Liver (tissue), 9 donors: Measurements from ENCODE around the gene ZNF782. TPM values are rescaled to one million over a fixed set of nuclear protein-coding genes. Genes with fewer than 3 reads are reported as not detected.

ENCODE experiments used
- DNase-seq: peaks from one replicate; pipeline ENCODE4 v3.0.0-alpha.2; 2017; ENCODE audit warnings: low spot score
- H3K27ac ChIP-seq, 2 donors: one replicate each; pipeline ENCODE4 v1.7.0; 2013; ENCODE audit warnings: inconsistent platforms in 2 of 2, low read length in 2 of 2, control low read depth in 1 of 2, low read depth in 1 of 2, mild to moderate bottlenecking in 1 of 2
- H3K27me3 ChIP-seq, 4 donors: one replicate each; pipeline versions ENCODE4 v1.6.1 to v1.7.0; 2013; ENCODE audit warnings: low read length in 3 of 4, inconsistent platforms in 1 of 4, mild to moderate bottlenecking in 1 of 4, moderate library complexity in 1 of 4; ENCODE audit not compliant: control insufficient read depth in 4 of 4, insufficient read depth in 4 of 4
- H3K36me3 ChIP-seq, 4 donors: one replicate each; pipeline versions ENCODE4 v1.6.1 to v1.7.0; 2013; ENCODE audit warnings: low read length in 3 of 4, mild to moderate bottlenecking in 3 of 4, low read depth in 1 of 4, moderate library complexity in 1 of 4; ENCODE audit not compliant: control insufficient read depth in 4 of 4, insufficient read depth in 3 of 4
- H3K4me1 ChIP-seq, 4 donors: one replicate each; pipeline versions ENCODE4 v1.6.1 to v1.7.0; 2013; ENCODE audit warnings: low read length in 3 of 4, mild to moderate bottlenecking in 3 of 4, moderate library complexity in 1 of 4; ENCODE audit not compliant: control insufficient read depth in 4 of 4, insufficient read depth in 4 of 4
- H3K4me3 ChIP-seq, 3 donors: one replicate each; pipeline versions ENCODE4 v1.6.1 to v1.7.0; 2013; ENCODE audit warnings: low read length in 3 of 3, control low read depth in 1 of 3, low read depth in 1 of 3, mild to moderate bottlenecking in 1 of 3
- H3K9ac ChIP-seq, 2 donors: one replicate each; pipeline ENCODE4 v1.7.0; 2013; ENCODE audit warnings: low read length in 2 of 2, mild to moderate bottlenecking in 2 of 2, moderate library complexity in 2 of 2, control low read depth in 1 of 2, low read depth in 1 of 2
- H3K9me3 ChIP-seq, 4 donors: one replicate each; pipeline versions ENCODE4 v1.6.1 to v1.7.0; 2013; ENCODE audit warnings: low read length in 3 of 4; ENCODE audit not compliant: control insufficient read depth in 4 of 4
- EGR1 ChIP-seq, 2 donors: IDR thresholded peaks; 2 replicates each; pipeline ENCODE4 v1.6.1; 2016 to 2018; ENCODE audit warnings: antibody characterized with exemption in 2 of 2, low read depth in 2 of 2
- FOXA1 ChIP-seq: IDR thresholded peaks from 2 replicates; pipeline ENCODE4 v1.6.1; 2016; ENCODE audit warnings: antibody characterized with exemption
- FOXA2 ChIP-seq: IDR thresholded peaks from 2 replicates; pipeline ENCODE4 v1.6.1; 2016; ENCODE audit warnings: antibody characterized with exemption
- GABPA ChIP-seq, 2 donors: IDR thresholded peaks in 1 of 2; conservative IDR thresholded peaks in 1 of 2; 2 replicates each; pipeline ENCODE4 v1.6.1; 2016; ENCODE audit warnings: antibody characterized with exemption in 2 of 2, mild to moderate bottlenecking in 1 of 2, moderate library complexity in 1 of 2
- HNF4A ChIP-seq, 2 donors: conservative IDR thresholded peaks; 2 replicates each; pipeline ENCODE4 v1.6.1; 2016; ENCODE audit warnings: antibody characterized with exemption in 2 of 2, mild to moderate bottlenecking in 2 of 2
- HNF4G ChIP-seq: IDR thresholded peaks from 2 replicates; pipeline ENCODE4 v1.6.1; 2016; ENCODE audit warnings: antibody characterized with exemption
- JUND ChIP-seq, 2 donors: IDR thresholded peaks; 2 replicates each; pipeline ENCODE4 v1.6.1; 2016; ENCODE audit warnings: antibody characterized with exemption in 2 of 2
- RAD21 ChIP-seq, 2 donors: IDR thresholded peaks; 2 replicates each; pipeline ENCODE4 v1.6.1; 2016; ENCODE audit warnings: antibody characterized with exemption in 2 of 2, mild to moderate bottlenecking in 2 of 2
- RXRA ChIP-seq, 2 donors: IDR thresholded peaks; 2 replicates each; pipeline ENCODE4 v1.6.1; 2017 to 2018; ENCODE audit warnings: antibody characterized with exemption in 2 of 2, mild to moderate bottlenecking in 1 of 2
- SP1 ChIP-seq: IDR thresholded peaks from 2 replicates; pipeline ENCODE4 v1.6.1; 2018; ENCODE audit warnings: antibody characterized with exemption, mild to moderate bottlenecking
- TAF1 ChIP-seq: conservative IDR thresholded peaks from 2 replicates; pipeline ENCODE4 v1.6.1; 2016; ENCODE audit warnings: antibody characterized with exemption, mild to moderate bottlenecking
- YY1 ChIP-seq: IDR thresholded peaks from 2 replicates; pipeline ENCODE4 v1.6.1; 2016; ENCODE audit warnings: antibody characterized with exemption, mild to moderate bottlenecking
- WGBS: extraction: QIAGEN DNeasy Blood & Tissue Kit; methylation state at CpG from one replicate; pipeline ENCODE4 v1.1.7; 2013; 5-methylcytosine and 5-hydroxymethylcytosine counted together
- polyA plus RNA-seq, 2 donors: library from polyadenylated mRNA; stranded (reverse) in 1 of 2; unstranded in 1 of 2; fragments of 200-250 nt in 1 of 2; fragments of >200 nt in 1 of 2; fragmentation: Nextera tagmentation in 1 of 2; extraction: Ambion mirVana in 1 of 2; gene quantifications; one replicate each; pipeline versions ENCODE4 v1.2.1 to v1.2.3, GENCODE V29; 2013 to 2015
- total RNA-seq, 2 donors: library from RNA; depleted of rRNA; stranded (reverse); fragments of >200 nt; gene quantifications; one replicate each; pipeline ENCODE4 v1.2.3, GENCODE V29; 2014
- TF ChIP-seq, protein P1 (sequence below): IDR thresholded peaks from 2 replicates; pipeline ENCODE4 v1.6.1; 2016; ENCODE audit warnings: antibody characterized with exemption, mild to moderate bottlenecking
- TF ChIP-seq, protein P2 (sequence below): fragments of 150-350 bp; IDR thresholded peaks from 2 replicates; pipeline ENCODE4 v1.5.1; 2017; ENCODE audit warnings: improper control_type of control experiment, low read depth, low read length; ENCODE audit not compliant: missing input control
- TF ChIP-seq, protein P3 (sequence below): IDR thresholded peaks from 2 replicates; pipeline ENCODE4 v1.6.1; 2016; ENCODE audit warnings: antibody characterized with exemption
- TF ChIP-seq, protein P4 (sequence below): IDR thresholded peaks from 2 replicates; pipeline ENCODE4 v1.6.1; 2016; ENCODE audit warnings: antibody characterized with exemption
- donor health status: healthy.
- donor health status: healthy.
- donor health status: healthy.
- donor health status: healthy.
- donor health status: healthy.

ZNF782 gene
- total and polyA plus RNA-seq, 4 donors: 0.70 to 7.4 (median 2.1) TPM

DNA sequence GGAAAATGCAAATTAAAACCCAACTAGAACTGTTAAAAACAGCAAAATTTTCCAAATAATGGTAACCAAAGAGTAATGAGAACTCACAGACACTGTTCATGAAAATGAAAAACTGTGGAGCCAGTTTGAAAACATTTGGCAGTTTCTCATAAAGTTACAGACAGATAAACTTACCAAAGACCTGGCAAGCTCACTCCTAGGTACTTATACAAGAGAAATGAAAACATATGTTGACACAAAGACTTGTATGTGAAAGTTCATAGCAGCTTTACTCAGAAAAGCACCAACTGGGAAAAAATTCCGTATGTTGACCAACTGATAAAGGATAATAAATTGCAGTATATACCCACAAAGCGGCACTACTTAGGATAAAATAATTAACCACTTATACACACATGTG, 10.3 kb downstream of the ZNF782 start:
- Histone ChIP-seq H3K9ac (no peak overlapping the region), H3K36me3 (peaks cover 3 to 38% (median 31%) of the 10 kb centered on the region in 4 donors), H3K9me3 (peaks cover 5 to 38% (median 22%) of the 10 kb centered on the region in 4 donors), H3K4me3 (no peak overlapping the region), H3K4me1 (no peaks in the 10 kb centered on the region), H3K27ac (no peak overlapping the region), H3K27me3 (no peaks in the 10 kb centered on the region)
- 94% methylated on average over 2 of the region's 2 CpGs for WGBS
- TF ChIP-seq FOXA1 (no peak), YY1 (no peak), GABPA (IDR thresholded peaks at IDR 0.05 in 1 of 2, conservative IDR thresholded peaks at IDR 0.05 in 1 of 2) (no peak), SP1 (no peak), EGR1 (IDR thresholded peaks at IDR 0.05; ENCODE audit: low read depth in 2 of 2) (no peak), FOXA2 (no peak), JUND (IDR thresholded peaks at IDR 0.05) (no peak), RXRA (IDR thresholded peaks at IDR 0.05) (no peak), TAF1 (no peak), HNF4G (no peak), HNF4A (conservative IDR thresholded peaks at IDR 0.05) (no peak), RAD21 (IDR thresholded peaks at IDR 0.05) (no peak)
- TF ChIP-seq, protein P1, sequence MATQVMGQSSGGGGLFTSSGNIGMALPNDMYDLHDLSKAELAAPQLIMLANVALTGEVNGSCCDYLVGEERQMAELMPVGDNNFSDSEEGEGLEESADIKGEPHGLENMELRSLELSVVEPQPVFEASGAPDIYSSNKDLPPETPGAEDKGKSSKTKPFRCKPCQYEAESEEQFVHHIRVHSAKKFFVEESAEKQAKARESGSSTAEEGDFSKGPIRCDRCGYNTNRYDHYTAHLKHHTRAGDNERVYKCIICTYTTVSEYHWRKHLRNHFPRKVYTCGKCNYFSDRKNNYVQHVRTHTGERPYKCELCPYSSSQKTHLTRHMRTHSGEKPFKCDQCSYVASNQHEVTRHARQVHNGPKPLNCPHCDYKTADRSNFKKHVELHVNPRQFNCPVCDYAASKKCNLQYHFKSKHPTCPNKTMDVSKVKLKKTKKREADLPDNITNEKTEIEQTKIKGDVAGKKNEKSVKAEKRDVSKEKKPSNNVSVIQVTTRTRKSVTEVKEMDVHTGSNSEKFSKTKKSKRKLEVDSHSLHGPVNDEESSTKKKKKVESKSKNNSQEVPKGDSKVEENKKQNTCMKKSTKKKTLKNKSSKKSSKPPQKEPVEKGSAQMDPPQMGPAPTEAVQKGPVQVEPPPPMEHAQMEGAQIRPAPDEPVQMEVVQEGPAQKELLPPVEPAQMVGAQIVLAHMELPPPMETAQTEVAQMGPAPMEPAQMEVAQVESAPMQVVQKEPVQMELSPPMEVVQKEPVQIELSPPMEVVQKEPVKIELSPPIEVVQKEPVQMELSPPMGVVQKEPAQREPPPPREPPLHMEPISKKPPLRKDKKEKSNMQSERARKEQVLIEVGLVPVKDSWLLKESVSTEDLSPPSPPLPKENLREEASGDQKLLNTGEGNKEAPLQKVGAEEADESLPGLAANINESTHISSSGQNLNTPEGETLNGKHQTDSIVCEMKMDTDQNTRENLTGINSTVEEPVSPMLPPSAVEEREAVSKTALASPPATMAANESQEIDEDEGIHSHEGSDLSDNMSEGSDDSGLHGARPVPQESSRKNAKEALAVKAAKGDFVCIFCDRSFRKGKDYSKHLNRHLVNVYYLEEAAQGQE: no peak
- TF ChIP-seq, protein P2, sequence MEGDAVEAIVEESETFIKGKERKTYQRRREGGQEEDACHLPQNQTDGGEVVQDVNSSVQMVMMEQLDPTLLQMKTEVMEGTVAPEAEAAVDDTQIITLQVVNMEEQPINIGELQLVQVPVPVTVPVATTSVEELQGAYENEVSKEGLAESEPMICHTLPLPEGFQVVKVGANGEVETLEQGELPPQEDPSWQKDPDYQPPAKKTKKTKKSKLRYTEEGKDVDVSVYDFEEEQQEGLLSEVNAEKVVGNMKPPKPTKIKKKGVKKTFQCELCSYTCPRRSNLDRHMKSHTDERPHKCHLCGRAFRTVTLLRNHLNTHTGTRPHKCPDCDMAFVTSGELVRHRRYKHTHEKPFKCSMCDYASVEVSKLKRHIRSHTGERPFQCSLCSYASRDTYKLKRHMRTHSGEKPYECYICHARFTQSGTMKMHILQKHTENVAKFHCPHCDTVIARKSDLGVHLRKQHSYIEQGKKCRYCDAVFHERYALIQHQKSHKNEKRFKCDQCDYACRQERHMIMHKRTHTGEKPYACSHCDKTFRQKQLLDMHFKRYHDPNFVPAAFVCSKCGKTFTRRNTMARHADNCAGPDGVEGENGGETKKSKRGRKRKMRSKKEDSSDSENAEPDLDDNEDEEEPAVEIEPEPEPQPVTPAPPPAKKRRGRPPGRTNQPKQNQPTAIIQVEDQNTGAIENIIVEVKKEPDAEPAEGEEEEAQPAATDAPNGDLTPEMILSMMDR: no peak
- TF ChIP-seq, protein P3, sequence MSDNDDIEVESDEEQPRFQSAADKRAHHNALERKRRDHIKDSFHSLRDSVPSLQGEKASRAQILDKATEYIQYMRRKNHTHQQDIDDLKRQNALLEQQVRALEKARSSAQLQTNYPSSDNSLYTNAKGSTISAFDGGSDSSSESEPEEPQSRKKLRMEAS: no peak
- TF ChIP-seq, protein P4, sequence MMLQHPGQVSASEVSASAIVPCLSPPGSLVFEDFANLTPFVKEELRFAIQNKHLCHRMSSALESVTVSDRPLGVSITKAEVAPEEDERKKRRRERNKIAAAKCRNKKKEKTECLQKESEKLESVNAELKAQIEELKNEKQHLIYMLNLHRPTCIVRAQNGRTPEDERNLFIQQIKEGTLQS: no peak
- DNase-seq: no peak

DNA sequence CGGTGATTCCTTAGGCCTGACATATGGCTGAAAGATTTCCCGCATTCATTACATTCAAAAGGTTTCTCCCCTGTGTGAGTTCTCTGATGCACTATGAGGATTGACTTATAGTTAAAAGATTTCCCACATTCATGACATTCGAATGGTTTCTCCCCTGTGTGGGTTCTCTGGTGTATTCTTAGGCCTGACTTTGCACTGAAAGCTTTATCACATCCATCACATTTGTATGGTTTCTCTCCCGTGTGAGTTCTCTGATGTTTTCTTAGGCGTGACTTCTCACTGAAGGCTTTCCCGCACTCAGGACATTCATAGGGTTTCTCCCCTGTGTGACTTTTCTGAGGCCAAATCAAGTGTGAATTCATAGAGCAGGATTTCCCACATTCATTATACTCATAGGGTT, 35.8 kb downstream of the ZNF782 start:
- WGBS: 97% methylated on average over 6 of the region's 6 CpGs
- no peak overlapping the region for H3K27ac ChIP-seq
- no peaks in the 10 kb centered on the region for H3K4me1 ChIP-seq
- TF ChIP-seq, protein P1: no peak
- peak overlapping the region in 2 of 3 donors; percentile 52 to 72 for H3K4me3 ChIP-seq
- peaks cover 38 to 95% (median 65%) of the 10 kb centered on the region in 4 donors for H3K9me3 ChIP-seq
- H3K36me3 ChIP-seq: peaks cover 3 to 52% (median 46%) of the 10 kb centered on the region in 4 donors
- H3K27me3 ChIP-seq: no peaks in the 10 kb centered on the region
- H3K9ac ChIP-seq: no peak overlapping the region
- no peak for DNase-seq
